ENCODE data around the gene PCYT1B. TPM values are rescaled to one million over a fixed set of nuclear protein-coding genes. Genes with fewer than 3 reads are reported as not detected.

PCYT1B gene
- polyA plus RNA-seq, 3 donors: 0.15 TPM; not detected in 2

DNA sequence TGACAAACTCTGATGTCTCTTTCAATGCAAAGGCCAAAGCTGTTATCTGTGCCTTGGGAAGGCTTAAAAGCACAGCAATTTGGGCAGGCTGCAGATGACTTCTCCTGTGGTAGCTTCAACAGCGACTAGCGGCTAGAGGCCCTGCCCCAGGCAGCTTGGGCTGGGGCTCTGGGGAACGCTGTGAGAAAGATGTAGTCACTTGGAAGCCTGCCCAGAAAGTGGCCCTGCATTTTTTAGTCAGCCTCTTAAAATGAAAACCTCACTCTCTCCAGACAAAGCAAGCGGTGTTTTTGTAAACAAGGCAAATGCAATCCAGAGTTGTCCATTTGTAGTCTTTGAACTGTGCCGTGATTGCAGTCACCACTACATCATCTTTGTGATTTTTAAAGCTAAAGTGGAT lies 27.5 kb downstream of the PCYT1B start:
- Histone ChIP-seq H3K4me1 (ENCODE audit: control insufficient read depth in 1 of 2, insufficient read depth in 2 of 2, low read length in 2 of 2) (no peaks in the 10 kb centered on the region), H3K9ac (ENCODE audit: insufficient read depth, low read length, poor library complexity, severe bottlenecking) (no peak overlapping the region), H2AFZ (ENCODE audit: insufficient read depth, low read depth, low read length, poor library complexity, severe bottlenecking) (no peak overlapping the region), H4K20me1 (ENCODE audit: insufficient read depth, low read length) (no peaks in the 10 kb centered on the region), H3K4me2 (replicated peaks; ENCODE audit: extremely low read depth, low read length, poor library complexity, severe bottlenecking) (no peak overlapping the region), H3K27me3 (ENCODE audit: control insufficient read depth in 2 of 2, insufficient read depth in 2 of 2, low read length in 2 of 2) (no peaks in the 10 kb centered on the region), H3K4me3 (replicated peaks in 1 of 3; ENCODE audit: low read depth in 2 of 3, low read length in 3 of 3) (no peak overlapping the region), H3K36me3 (replicated peaks in 1 of 2; ENCODE audit: control insufficient read depth in 1 of 2, insufficient read depth in 2 of 2, low read length in 2 of 2) (no peaks in the 10 kb centered on the region), H3K79me2 (ENCODE audit: insufficient read depth, low read length) (no peaks in the 10 kb centered on the region), H3K27ac (ENCODE audit: low read depth in 1 of 2, low read length in 2 of 2) (no peak overlapping the region), H3K9me3 (replicated peaks in 1 of 2; ENCODE audit: control insufficient read depth in 1 of 2, insufficient read depth in 1 of 2, low read length in 2 of 2) (no peaks in the 10 kb centered on the region)
- H3K36me3 Mint-ChIP-seq: no peaks in the 10 kb centered on the region
- DNase-seq: no peak
- TF ChIP-seq, protein P1, sequence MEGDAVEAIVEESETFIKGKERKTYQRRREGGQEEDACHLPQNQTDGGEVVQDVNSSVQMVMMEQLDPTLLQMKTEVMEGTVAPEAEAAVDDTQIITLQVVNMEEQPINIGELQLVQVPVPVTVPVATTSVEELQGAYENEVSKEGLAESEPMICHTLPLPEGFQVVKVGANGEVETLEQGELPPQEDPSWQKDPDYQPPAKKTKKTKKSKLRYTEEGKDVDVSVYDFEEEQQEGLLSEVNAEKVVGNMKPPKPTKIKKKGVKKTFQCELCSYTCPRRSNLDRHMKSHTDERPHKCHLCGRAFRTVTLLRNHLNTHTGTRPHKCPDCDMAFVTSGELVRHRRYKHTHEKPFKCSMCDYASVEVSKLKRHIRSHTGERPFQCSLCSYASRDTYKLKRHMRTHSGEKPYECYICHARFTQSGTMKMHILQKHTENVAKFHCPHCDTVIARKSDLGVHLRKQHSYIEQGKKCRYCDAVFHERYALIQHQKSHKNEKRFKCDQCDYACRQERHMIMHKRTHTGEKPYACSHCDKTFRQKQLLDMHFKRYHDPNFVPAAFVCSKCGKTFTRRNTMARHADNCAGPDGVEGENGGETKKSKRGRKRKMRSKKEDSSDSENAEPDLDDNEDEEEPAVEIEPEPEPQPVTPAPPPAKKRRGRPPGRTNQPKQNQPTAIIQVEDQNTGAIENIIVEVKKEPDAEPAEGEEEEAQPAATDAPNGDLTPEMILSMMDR (IDR thresholded peaks at IDR 0.05): no peak
- intact Hi-C loops (cut with micrococcal nuclease): no loop called here
- H3K4me3 Mint-ChIP-seq: no peak overlapping the region
- 60% methylated on average over 1 of the region's 5 CpGs for WGBS (ENCODE audit: insufficient coverage)
- H3K9me3 Mint-ChIP-seq: no peaks in the 10 kb centered on the region
- no peak overlapping the region for H3K27ac Mint-ChIP-seq
- H3K27me3 Mint-ChIP-seq (ENCODE audit: low read depth in 3 of 3): peaks cover 0 to 13% (median 4%) of the 10 kb centered on the region in 3 donors
- H3K4me1 Mint-ChIP-seq: no peaks in the 10 kb centered on the region

DNA sequence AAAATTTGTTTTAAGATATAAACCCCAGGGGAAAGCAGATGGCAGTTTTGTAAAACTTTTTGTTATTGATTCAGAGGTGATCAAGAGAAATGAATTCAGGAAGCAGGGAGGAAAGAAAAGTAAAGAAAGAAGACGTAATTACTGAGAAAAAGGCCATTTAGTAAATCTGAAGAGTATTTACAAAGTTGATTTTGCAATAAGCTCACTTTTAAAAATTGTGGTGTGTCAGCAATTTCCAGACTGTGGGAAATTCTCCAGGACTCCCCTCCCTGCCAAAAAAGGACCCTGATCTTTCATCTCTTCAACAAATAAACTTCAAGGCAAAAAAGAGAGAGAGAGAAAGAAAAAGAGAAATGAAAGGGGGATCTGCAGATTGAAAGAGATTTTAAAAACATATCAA lies 36.6 kb downstream of the PCYT1B start:
- H3K36me3 ChIP-seq (replicated peaks in 1 of 2; ENCODE audit: control insufficient read depth in 1 of 2, insufficient read depth in 2 of 2, low read length in 2 of 2): no peaks in the 10 kb centered on the region
- Mint-ChIP-seq H3K4me3 (no peak overlapping the region), H3K27ac (no peak overlapping the region), H3K4me1 (peaks cover 28% of the 10 kb centered on the region), H3K27me3 (ENCODE audit: low read depth in 3 of 3) (peaks cover 0 to 5% (median 2%) of the 10 kb centered on the region in 3 donors), H3K9me3 (peaks cover 0 to 4% (median 0%) of the 10 kb centered on the region in 7 donors), H3K36me3 (no peaks in the 10 kb centered on the region)
- H3K27ac ChIP-seq (ENCODE audit: low read depth in 1 of 2, low read length in 2 of 2): no peak overlapping the region
- H3K4me1 ChIP-seq (ENCODE audit: control insufficient read depth in 1 of 2, insufficient read depth in 2 of 2, low read length in 2 of 2): peaks cover 25 to 27% of the 10 kb centered on the region in 2 donors
- H3K27me3 ChIP-seq (ENCODE audit: control insufficient read depth in 2 of 2, insufficient read depth in 2 of 2, low read length in 2 of 2): no peaks in the 10 kb centered on the region
- WGBS (ENCODE audit: insufficient coverage): no CpG with 5 or more reads among the region's 1 CpG
- no peak overlapping the region for H3K4me3 ChIP-seq (replicated peaks in 1 of 3; ENCODE audit: low read depth in 2 of 3, low read length in 3 of 3)
- H3K79me2 ChIP-seq (ENCODE audit: insufficient read depth, low read length): no peaks in the 10 kb centered on the region
- no peaks in the 10 kb centered on the region for H4K20me1 ChIP-seq (ENCODE audit: insufficient read depth, low read length)
- no peak overlapping the region for H3K4me2 ChIP-seq (replicated peaks; ENCODE audit: extremely low read depth, low read length, poor library complexity, severe bottlenecking)
- DNase-seq: no peak
- intact Hi-C loops (cut with micrococcal nuclease): no loop called here
- no peak overlapping the region for H2AFZ ChIP-seq (ENCODE audit: insufficient read depth, low read depth, low read length, poor library complexity, severe bottlenecking)
- TF ChIP-seq, protein P1 (IDR thresholded peaks at IDR 0.05): no peak
- no peaks in the 10 kb centered on the region for H3K9me3 ChIP-seq (replicated peaks in 1 of 2; ENCODE audit: control insufficient read depth in 1 of 2, insufficient read depth in 1 of 2, low read length in 2 of 2)
- no peak overlapping the region for H3K9ac ChIP-seq (ENCODE audit: insufficient read depth, low read length, poor library complexity, severe bottlenecking)

Data from CD14-positive monocyte (primary cell).